ENCODE results near the gene PLCH2.

PLCH2 gene

GRCh38 chr1:2533365-2533764 lies 57.3 kb downstream of the PLCH2 start:
- peak; percentile 84 for DNase-seq

DNA sequence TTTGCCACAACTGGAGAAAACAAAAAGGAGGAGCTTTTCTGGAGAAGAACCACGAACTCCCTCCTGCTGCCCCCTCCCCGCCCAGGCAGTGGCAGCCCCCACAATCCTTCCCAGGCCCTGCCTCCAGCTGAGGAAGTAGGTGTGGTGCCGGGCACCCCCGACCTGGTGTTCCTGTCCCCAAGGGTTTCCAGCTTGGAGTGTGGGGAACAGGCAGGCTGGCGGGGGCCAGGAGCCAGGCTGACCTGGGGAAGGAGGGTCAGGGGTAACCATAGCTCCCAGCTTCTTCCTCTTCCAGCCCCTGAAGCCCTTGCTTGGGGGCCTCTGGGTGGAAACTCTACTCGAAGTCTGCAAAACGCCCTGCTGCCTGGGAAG lies 58.2 kb downstream of the PLCH2 start:
- no peak for DNase-seq

DNA sequence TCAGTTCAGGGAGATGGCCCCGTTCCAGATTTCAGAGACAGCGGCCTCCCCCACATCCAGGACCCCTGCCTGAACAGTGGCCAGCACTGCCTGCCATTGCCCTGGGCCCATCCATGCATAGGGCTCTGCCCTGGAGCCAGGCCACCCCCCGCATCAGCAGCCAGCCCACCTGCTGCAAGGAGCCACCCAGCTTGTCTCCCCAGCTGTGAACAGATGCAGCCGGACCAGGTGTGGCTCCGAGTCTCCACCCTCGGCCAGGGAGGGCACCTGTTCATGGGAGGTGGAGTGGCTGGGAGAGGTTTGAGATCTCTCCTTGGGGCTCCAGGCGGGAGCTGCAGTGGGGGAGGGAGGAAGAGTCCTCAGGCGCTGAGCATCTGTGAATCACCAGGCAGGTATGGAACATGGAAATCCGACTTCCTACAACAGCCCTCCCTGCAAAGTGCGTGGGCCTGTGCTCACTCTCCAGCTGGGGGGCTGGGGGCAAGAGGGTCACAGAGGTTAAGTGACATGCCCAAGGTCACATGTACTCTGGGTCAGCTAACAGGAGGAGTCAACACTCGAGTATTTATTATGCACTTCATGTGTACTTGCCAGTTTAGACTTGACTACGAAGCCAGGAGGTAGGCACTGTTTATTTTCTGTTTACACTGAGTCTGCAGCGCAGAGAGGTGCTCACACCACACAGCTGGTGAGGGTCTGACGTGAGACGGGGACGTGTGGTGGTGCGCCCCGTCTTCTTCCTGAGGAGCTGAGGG lies 58.8 kb downstream of the PLCH2 start:
- peak; percentile 78 for DNase-seq

DNA sequence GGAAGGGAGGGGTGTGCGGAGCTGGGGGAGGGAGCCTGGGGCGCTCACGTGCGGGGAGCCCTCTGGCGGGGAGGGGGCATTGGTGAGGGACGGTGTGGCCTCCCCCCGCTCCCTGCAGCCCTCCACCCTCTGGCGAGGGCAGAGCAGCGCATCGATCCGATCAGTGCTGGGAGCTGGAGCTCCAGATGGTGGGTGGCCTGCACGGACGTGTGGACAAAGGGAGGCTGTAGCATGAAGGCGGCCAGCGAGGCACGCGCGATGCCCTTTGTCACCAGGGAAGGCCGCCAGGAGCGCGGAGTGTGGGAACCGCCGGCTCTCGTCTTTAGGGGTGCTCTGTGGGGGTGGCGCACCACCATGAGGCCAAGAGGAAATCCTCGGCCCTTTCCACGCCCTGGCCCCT lies 59.4 kb downstream of the PLCH2 start:
- no peak for DNase-seq

- no peak for DNase-seq
These were observed 59.9 kb downstream of the PLCH2 start for GRCh38 chr1:2535981-2536380.

DNA sequence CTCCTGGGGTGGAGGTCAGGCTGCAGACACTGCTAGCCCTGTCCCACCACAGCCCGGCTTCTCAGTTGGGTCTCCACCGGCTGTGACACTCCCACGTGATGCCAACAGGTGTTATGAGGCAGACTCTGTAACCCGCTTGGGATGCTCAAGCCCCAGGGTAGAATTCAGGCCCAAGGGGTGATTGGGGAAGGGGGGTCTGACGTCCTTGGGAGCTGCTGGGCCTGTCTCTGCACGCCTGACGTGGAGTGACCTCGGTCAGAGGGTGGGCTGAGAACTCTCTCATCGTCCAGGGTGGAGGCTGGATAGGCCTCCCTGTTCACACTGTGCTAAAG lies 61.7 kb downstream of the PLCH2 start:
- no peak for DNase-seq

DNA sequence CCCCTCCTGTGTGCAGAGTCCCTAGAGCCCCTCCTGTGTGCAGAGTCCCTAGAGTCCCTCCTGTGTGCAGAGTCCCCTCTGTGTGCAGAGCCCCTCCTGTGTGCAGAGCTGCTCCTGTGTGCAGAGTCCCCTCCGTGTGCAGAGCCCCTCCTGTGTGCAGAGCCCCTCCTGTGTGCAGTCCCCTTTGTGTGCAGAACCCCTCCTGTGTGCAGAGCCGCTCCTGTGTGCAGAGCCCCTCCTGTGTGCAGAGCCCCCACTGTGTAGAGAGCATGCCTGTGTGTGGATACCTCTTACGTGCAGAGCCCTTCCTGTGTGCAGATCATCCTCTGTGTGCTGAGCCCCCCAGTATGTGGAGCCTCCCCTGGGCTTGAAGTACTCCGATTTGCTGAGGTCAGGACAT lies 62.3 kb downstream of the PLCH2 start:
- DNase-seq: no peak

- DNase-seq: no peak
These were observed 62.8 kb downstream of the PLCH2 start for GRCh38 chr1:2538872-2539271.

DNA sequence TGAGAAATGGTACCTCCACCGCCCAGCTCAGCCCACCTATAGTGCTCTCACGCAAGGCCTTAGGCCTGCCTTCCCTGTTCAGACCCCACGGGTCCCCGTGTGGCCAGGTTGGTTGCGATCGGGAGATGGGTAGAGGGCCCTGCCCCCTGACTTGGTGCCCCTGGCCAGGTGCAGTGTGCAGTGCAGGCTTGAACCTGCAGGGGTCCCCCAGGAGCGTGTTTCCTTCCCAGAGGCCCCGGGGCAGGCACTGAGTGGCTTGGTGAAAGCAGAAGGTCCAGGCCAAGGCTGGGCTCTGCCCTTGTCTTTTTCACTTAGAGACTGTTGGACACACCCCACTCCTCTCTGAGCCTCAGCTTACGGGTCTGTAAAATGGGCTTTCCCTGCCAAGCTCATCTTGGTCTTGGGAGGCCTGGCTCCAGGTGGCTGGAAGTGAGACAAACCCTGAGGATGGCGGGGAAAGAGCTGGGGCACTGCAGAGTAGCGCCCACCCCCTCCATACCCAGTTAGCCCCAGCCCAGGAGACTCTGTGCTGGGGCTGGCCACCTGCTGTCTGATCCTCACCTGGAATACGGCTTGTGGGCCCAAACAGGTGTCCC lies 63.3 kb downstream of the PLCH2 start:
- no peak for DNase-seq

GRCh38 chr1:2540816-2541492 lies 64.9 kb downstream of the PLCH2 start:
- DNase-seq: no peak

GRCh38 chr1:2541619-2542245 lies 65.6 kb downstream of the PLCH2 start:
- DNase-seq: no peak

DNA sequence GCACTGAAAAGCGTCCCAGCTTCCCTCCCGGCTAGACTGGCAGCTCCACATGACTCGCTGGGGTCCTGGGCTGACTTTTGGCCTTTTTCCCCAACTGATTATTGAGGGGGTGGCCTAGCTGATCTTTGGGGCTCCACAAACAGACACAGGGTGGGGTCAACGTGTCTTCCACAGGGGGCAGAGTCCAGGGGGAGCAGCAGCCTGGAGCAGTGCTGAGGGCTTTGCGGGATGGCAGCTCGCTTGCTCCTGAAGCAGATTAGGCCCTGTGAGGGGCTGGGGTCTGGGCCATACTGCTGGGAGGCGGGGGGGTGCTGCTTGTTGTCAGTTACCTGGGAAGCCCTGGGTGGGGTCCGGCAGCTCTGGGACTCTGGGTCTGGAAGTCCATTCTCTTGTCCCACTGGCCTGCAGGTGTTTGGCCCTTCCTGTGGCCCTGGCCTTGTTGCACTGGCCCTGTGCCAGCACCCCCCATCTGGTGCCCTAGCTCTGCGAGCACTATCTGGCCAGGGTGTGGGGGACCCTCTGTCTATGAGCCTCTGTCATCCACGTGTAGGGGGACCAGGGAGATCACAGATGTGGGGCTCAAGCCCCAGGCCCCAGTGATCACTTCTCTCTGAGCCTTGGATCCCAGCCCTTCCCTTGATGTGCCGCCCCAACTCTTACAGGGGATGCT lies 66.3 kb downstream of the PLCH2 start:
- DNase-seq: no peak

- no peak for DNase-seq
These were observed 67.5 kb downstream of the PLCH2 start for GRCh38 chr1:2543543-2544092.

GRCh38 chr1:2544093-2544874 lies 68.2 kb downstream of the PLCH2 start:
- no peak for DNase-seq

- DNase-seq: no peak
These were observed 69.0 kb downstream of the PLCH2 start for GRCh38 chr1:2544875-2545640.

GRCh38 chr1:2545754-2546514 lies 69.8 kb downstream of the PLCH2 start:
- peak; percentile 97 for DNase-seq

- DNase-seq: peak; percentile 89
These were observed 70.6 kb downstream of the PLCH2 start for GRCh38 chr1:2546515-2547209.

- DNase-seq: no peak
These were observed 71.3 kb downstream of the PLCH2 start for GRCh38 chr1:2547210-2548067.

DNA sequence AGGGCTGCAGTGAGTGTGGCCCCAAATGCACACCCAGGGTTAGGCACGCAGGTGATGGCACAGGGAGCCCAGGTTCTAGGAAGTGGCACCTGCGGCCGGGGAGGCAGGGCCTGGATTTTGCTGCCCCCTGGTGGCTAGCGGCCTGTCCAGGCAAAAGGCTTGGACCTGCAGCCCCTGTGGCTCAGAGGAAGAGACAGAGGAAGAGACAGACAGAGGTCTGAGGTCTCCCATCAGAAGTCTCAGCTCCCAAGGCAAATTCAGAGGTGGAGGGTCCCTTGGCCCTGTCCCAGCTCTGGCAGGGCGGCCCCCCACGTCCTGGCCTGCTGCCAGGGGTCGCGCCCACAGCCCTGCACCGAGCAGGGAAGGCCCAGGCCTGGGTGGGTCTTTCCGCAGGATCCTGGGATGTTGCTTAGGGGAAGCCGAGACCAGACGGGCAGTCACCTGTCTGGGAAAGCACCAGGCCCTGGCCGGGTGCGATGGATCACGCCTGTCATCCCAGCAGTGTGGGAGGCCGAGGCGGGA lies 72.0 kb downstream of the PLCH2 start:
- peak; percentile 92 for DNase-seq
